ENCODE results near the gene KCNJ12.

GRCh38 chr17:21390294-21390693 lies 14.1 kb downstream of the KCNJ12 start:
- TF ChIP-seq, protein P1, sequence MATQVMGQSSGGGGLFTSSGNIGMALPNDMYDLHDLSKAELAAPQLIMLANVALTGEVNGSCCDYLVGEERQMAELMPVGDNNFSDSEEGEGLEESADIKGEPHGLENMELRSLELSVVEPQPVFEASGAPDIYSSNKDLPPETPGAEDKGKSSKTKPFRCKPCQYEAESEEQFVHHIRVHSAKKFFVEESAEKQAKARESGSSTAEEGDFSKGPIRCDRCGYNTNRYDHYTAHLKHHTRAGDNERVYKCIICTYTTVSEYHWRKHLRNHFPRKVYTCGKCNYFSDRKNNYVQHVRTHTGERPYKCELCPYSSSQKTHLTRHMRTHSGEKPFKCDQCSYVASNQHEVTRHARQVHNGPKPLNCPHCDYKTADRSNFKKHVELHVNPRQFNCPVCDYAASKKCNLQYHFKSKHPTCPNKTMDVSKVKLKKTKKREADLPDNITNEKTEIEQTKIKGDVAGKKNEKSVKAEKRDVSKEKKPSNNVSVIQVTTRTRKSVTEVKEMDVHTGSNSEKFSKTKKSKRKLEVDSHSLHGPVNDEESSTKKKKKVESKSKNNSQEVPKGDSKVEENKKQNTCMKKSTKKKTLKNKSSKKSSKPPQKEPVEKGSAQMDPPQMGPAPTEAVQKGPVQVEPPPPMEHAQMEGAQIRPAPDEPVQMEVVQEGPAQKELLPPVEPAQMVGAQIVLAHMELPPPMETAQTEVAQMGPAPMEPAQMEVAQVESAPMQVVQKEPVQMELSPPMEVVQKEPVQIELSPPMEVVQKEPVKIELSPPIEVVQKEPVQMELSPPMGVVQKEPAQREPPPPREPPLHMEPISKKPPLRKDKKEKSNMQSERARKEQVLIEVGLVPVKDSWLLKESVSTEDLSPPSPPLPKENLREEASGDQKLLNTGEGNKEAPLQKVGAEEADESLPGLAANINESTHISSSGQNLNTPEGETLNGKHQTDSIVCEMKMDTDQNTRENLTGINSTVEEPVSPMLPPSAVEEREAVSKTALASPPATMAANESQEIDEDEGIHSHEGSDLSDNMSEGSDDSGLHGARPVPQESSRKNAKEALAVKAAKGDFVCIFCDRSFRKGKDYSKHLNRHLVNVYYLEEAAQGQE (IDR thresholded peaks at IDR 0.05; ENCODE audit: insufficient read depth in 1 of 2, low read depth in 2 of 2, low read length in 2 of 2) = no peak
- TF ChIP-seq POLR2AphosphoS5 (IDR thresholded peaks at IDR 0.05; ENCODE audit: low read depth, low read length) (no peak), SIN3A (IDR thresholded peaks at IDR 0.05; ENCODE audit: borderline replicate concordance, insufficient read depth, low read length) (no peak), FOXP2 (optimal IDR thresholded peaks at IDR 0.05; ENCODE audit: borderline replicate concordance, extremely low read depth, extremely low read length, insufficient read depth) (no peak), TAF1 (IDR thresholded peaks at IDR 0.05; ENCODE audit: borderline replicate concordance, insufficient read depth, low read length) (no peak)

Measured in PFSK-1 (cell line).